HepG2 (cell line): Measurements from ENCODE around the gene GRIP2.

Source experiments
- CTCF ChIP-seq: sonication (generic); formaldehyde crosslinking; IDR thresholded peaks from 2 replicates; pipeline ENCODE4 v1.5.0; 2020; ENCODE audit warnings: mild to moderate bottlenecking, missing genetic modification reagents, moderate library complexity
- NBN ChIP-seq: fragments of 450-650 bp; conservative IDR thresholded peaks from 2 replicates; pipeline ENCODE4 v1.6.1; 2017
- RFX5 ChIP-seq: IDR thresholded peaks from 2 replicates; pipeline ENCODE4 v1.6.1; 2011; ENCODE audit warnings: low read depth, low read length, improper control_type of control experiment
- SMAD1 ChIP-seq: sonication (generic); formaldehyde crosslinking; IDR thresholded peaks from 2 replicates; pipeline ENCODE4 v1.4.0; 2020; ENCODE audit warnings: missing genetic modification reagents, low read depth, mild to moderate bottlenecking, borderline replicate concordance
- ZBTB20 ChIP-seq: sonication (generic); formaldehyde crosslinking; IDR thresholded peaks from 2 replicates; pipeline ENCODE4 v1.8.1; 2023; ENCODE audit warnings: missing genetic modification reagents, low read depth, mild to moderate bottlenecking, borderline replicate concordance
- ZFP1 ChIP-seq: IDR thresholded peaks from 2 replicates; pipeline ENCODE4 v1.6.1; 2016
- ZFP36L1 ChIP-seq: sonication (generic); formaldehyde crosslinking; IDR thresholded peaks from 2 replicates; pipeline ENCODE4 v1.8.0; 2022; ENCODE audit warnings: mild to moderate bottlenecking, missing genetic modification reagents, moderate library complexity
- ZNF3 ChIP-seq: IDR thresholded peaks from 2 replicates; pipeline ENCODE4 v1.7.0; 2017; ENCODE audit warnings: inconsistent platforms
- ZNF446 ChIP-seq: sonication (generic); formaldehyde crosslinking; IDR thresholded peaks from 2 replicates; pipeline ENCODE4 v1.5.0; 2020; ENCODE audit warnings: mild to moderate bottlenecking, missing genetic modification reagents
- ZNF557 ChIP-seq: sonication (generic); formaldehyde crosslinking; IDR thresholded peaks from 2 replicates; pipeline ENCODE4 v1.4.0; 2020; ENCODE audit warnings: missing genetic modification reagents
- TF ChIP-seq, protein P1 (sequence below): sonication (generic); formaldehyde crosslinking; IDR thresholded peaks from 2 replicates; pipeline ENCODE4 v1.4.0; 2020; ENCODE audit warnings: low read depth, mild to moderate bottlenecking, missing genetic modification reagents
- TF ChIP-seq, protein P2 (sequence below): sonication (generic); formaldehyde crosslinking; IDR thresholded peaks from 2 replicates; pipeline ENCODE4 v1.5.0; 2020; ENCODE audit warnings: mild to moderate bottlenecking, missing genetic modification reagents
- TF ChIP-seq, protein P3 (sequence below): sonication (generic); formaldehyde crosslinking; IDR thresholded peaks from 2 replicates; pipeline ENCODE4 v1.8.0; 2022; ENCODE audit warnings: missing genetic modification reagents, mild to moderate bottlenecking, borderline replicate concordance

- TF ChIP-seq, protein P1, sequence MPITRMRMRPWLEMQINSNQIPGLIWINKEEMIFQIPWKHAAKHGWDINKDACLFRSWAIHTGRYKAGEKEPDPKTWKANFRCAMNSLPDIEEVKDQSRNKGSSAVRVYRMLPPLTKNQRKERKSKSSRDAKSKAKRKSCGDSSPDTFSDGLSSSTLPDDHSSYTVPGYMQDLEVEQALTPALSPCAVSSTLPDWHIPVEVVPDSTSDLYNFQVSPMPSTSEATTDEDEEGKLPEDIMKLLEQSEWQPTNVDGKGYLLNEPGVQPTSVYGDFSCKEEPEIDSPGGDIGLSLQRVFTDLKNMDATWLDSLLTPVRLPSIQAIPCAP (CRISPR knock-in tag) = no peak
- TF ChIP-seq SMAD1 (CRISPR knock-in tag) (no peak), ZNF446 (CRISPR knock-in tag) (no peak), CTCF (CRISPR knock-in tag) (no peak), ZFP1 (CRISPR knock-in tag) (no peak), ZNF557 (no peak), ZBTB20 (CRISPR knock-in tag) (no peak), ZNF3 (CRISPR knock-in tag) (no peak), RFX5 (no peak), ZFP36L1 (CRISPR knock-in tag) (no peak), NBN (no peak)
- TF ChIP-seq, protein P2, sequence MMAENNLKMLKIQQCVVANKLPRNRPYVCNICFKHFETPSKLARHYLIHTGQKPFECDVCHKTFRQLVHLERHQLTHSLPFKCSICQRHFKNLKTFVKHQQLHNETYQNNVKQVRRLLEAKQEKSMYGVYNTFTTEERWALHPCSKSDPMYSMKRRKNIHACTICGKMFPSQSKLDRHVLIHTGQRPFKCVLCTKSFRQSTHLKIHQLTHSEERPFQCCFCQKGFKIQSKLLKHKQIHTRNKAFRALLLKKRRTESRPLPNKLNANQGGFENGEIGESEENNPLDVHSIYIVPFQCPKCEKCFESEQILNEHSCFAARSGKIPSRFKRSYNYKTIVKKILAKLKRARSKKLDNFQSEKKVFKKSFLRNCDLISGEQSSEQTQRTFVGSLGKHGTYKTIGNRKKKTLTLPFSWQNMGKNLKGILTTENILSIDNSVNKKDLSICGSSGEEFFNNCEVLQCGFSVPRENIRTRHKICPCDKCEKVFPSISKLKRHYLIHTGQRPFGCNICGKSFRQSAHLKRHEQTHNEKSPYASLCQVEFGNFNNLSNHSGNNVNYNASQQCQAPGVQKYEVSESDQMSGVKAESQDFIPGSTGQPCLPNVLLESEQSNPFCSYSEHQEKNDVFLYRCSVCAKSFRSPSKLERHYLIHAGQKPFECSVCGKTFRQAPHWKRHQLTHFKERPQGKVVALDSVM (CRISPR knock-in tag) = no peak
- TF ChIP-seq, protein P3, sequence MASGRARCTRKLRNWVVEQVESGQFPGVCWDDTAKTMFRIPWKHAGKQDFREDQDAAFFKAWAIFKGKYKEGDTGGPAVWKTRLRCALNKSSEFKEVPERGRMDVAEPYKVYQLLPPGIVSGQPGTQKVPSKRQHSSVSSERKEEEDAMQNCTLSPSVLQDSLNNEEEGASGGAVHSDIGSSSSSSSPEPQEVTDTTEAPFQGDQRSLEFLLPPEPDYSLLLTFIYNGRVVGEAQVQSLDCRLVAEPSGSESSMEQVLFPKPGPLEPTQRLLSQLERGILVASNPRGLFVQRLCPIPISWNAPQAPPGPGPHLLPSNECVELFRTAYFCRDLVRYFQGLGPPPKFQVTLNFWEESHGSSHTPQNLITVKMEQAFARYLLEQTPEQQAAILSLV = no peak
Observed at GRCh38 chr3:14581334-14582044, 41.3 kb upstream of the GRIP2 start.
